Parathyroid adenoma (tissue), 2 donors: ENCODE data around the gene JUND.

ENCODE experiments used
- H2AFZ ChIP-seq: fragments of 300-600 bp; sonication (generic); one replicate; pipeline ENCODE4 v1.7.0; 2017; ENCODE audit warnings: antibody characterized with exemption, mild to moderate bottlenecking
- H3K27ac ChIP-seq: fragments of 300-600 bp; sonication (generic); one replicate; pipeline ENCODE4 v1.7.0; 2017
- H3K27me3 ChIP-seq: fragments of 300-600 bp; sonication (generic); one replicate; pipeline ENCODE4 v1.7.0; 2017; ENCODE audit warnings: low read length; ENCODE audit not compliant: control insufficient read depth, insufficient read depth
- H3K36me3 ChIP-seq: fragments of 300-600 bp; sonication (generic); one replicate; pipeline ENCODE4 v1.7.0; 2017; ENCODE audit warnings: low read length; ENCODE audit not compliant: control insufficient read depth, insufficient read depth
- H3K4me1 ChIP-seq: fragments of 300-600 bp; sonication (generic); one replicate; pipeline ENCODE4 v1.7.0; 2017; ENCODE audit warnings: control low read depth
- H3K4me2 ChIP-seq: fragments of 300-600 bp; sonication (generic); one replicate; pipeline ENCODE4 v1.7.0; 2017; ENCODE audit warnings: low read length
- H3K4me3 ChIP-seq: fragments of 300-600 bp; sonication (generic); one replicate; pipeline ENCODE4 v1.7.0; 2017; ENCODE audit warnings: low read depth, low read length
- H3K79me2 ChIP-seq: fragments of 300-600 bp; sonication (generic); one replicate; pipeline ENCODE4 v1.7.0; 2017; ENCODE audit warnings: control low read depth
- H3K9ac ChIP-seq: fragments of 300-600 bp; sonication (generic); one replicate; pipeline ENCODE4 v1.7.0; 2017; ENCODE audit warnings: mild to moderate bottlenecking
- H3K9me3 ChIP-seq: fragments of 300-600 bp; sonication (generic); one replicate; pipeline ENCODE4 v1.7.0; 2017; ENCODE audit warnings: low read length; ENCODE audit not compliant: control insufficient read depth
- CTCF ChIP-seq: fragments of 300-600 bp; sonication (generic); IDR thresholded peaks from one replicate; pipeline ENCODE4 v1.7.0; 2017; ENCODE audit warnings: antibody characterized with exemption, mild to moderate bottlenecking
- donor health status: primary hyperparathyroidism.

Gene JUND

GRCh38 chr19:18292462-18292809, 11.0 kb upstream of the JUND start:
- peak overlapping the region; percentile 10 for H3K9ac ChIP-seq
- no peaks in the 10 kb centered on the region for H3K27me3 ChIP-seq
- no peaks in the 10 kb centered on the region for H3K36me3 ChIP-seq
- peak overlapping the region; percentile 88 for H3K27ac ChIP-seq
- H3K4me1 ChIP-seq: peaks cover 30% of the 10 kb centered on the region
- peak overlapping the region; percentile 98 for H2AFZ ChIP-seq
- H3K79me2 ChIP-seq: no peaks in the 10 kb centered on the region
- no peaks in the 10 kb centered on the region for H3K9me3 ChIP-seq
- peak overlapping the region; percentile 95 for H3K4me2 ChIP-seq
- H3K4me3 ChIP-seq: peak overlapping the region; percentile 60
- no peak for TF ChIP-seq CTCF

GRCh38 chr19:18291590-18292461, 10.4 kb upstream of the JUND start:
- peak overlapping the region; percentile 10 for H3K9ac ChIP-seq
- peak overlapping the region; percentile 95 for H3K4me2 ChIP-seq
- H3K79me2 ChIP-seq: no peaks in the 10 kb centered on the region
- H2AFZ ChIP-seq: peak overlapping the region; percentile 98
- H3K4me1 ChIP-seq: peaks cover 30% of the 10 kb centered on the region
- H3K9me3 ChIP-seq: no peaks in the 10 kb centered on the region
- H3K27ac ChIP-seq: peak overlapping the region; percentile 88
- no peaks in the 10 kb centered on the region for H3K36me3 ChIP-seq
- no peak for TF ChIP-seq CTCF
- H3K4me3 ChIP-seq: peak overlapping the region; percentile 60
- H3K27me3 ChIP-seq: no peaks in the 10 kb centered on the region

- peaks cover 30% of the 10 kb centered on the region for H3K4me1 ChIP-seq
- no peaks in the 10 kb centered on the region for H3K9me3 ChIP-seq
- no peak overlapping the region for H3K4me3 ChIP-seq
- H3K4me2 ChIP-seq: no peak overlapping the region
- TF ChIP-seq CTCF: no peak
- no peak overlapping the region for H3K9ac ChIP-seq
- H3K79me2 ChIP-seq: no peaks in the 10 kb centered on the region
- peak overlapping the region; percentile 98 for H2AFZ ChIP-seq
- H3K27me3 ChIP-seq: no peaks in the 10 kb centered on the region
- H3K27ac ChIP-seq: peak overlapping the region; percentile 88
- H3K36me3 ChIP-seq: no peaks in the 10 kb centered on the region
These were observed 9.7 kb upstream of the JUND start for GRCh38 chr19:18291019-18291524.

- H3K36me3 ChIP-seq: no peaks in the 10 kb centered on the region
- no peak for TF ChIP-seq CTCF
- no peaks in the 10 kb centered on the region for H3K79me2 ChIP-seq
- peak overlapping the region; percentile 13 for H2AFZ ChIP-seq
- H3K27ac ChIP-seq: peak overlapping the region; percentile 22
- no peak overlapping the region for H3K9ac ChIP-seq
- H3K27me3 ChIP-seq: no peaks in the 10 kb centered on the region
- H3K4me3 ChIP-seq: no peak overlapping the region
- peaks cover 30% of the 10 kb centered on the region for H3K4me1 ChIP-seq
- H3K9me3 ChIP-seq: no peaks in the 10 kb centered on the region
- H3K4me2 ChIP-seq: no peak overlapping the region
These were observed 9.0 kb upstream of the JUND start for GRCh38 chr19:18290302-18291018.
